Heart left ventricle (tissue), 13 donors: Measurements from ENCODE around the gene BANF1.

Source experiments
- POLR2A ChIP-seq, 2 donors: fragments of 450-650 bp; IDR thresholded peaks; one replicate each; pipeline ENCODE4 v1.6.1; 2017; ENCODE audit warnings: antibody characterized with exemption in 2 of 2, mild to moderate bottlenecking in 2 of 2, moderate library complexity in 2 of 2
- TF ChIP-seq, protein P1 (sequence below), 12 donors: fragments of 200-600 bp; sonication (generic) in 4 of 12; IDR thresholded peaks; one replicate each; pipeline versions ENCODE4 v1.5.0 to v1.8.0; 2018 to 2022; ENCODE audit warnings: antibody characterized with exemption in 12 of 12, mild to moderate bottlenecking in 5 of 12
- donor health status: ischemic (EF 13 %, LVEDD 7.1; RV severe dilation, severe dysfunction).
- donor health status: DM: no; HTN: yes; CAD: no.
- donor health status: DM: no; HTN: no; CAD: no.
- donor health status: ischemic (EF 25% LVEDD 6.9; RV normal size, moderate dysfunction).
- donor health status: ischemic (EF 25% LVEDD 5.7; RV mildly dilated, moderate dysfunction).
- donor health status: ischemic (EF 35%, LVEDD 5.7; RV mildly dilated, moderate dysfunction).
- donor health status: nonischemic (EF 11% LVEDD 7.7; RV severe dilation, severe dysfunction).
- donor health status: DM: yes; HTN: yes; CAD: no.
- donor health status: PGD.
- donor health status: ischemic (EF 29% LVEDD 5.4; RV normal size, mild dysfunction).
- donor health status: nonischemic (EF 23%, LVEDD 6.1; RV moderate dilation, normal function).

- TF ChIP-seq, protein P1, sequence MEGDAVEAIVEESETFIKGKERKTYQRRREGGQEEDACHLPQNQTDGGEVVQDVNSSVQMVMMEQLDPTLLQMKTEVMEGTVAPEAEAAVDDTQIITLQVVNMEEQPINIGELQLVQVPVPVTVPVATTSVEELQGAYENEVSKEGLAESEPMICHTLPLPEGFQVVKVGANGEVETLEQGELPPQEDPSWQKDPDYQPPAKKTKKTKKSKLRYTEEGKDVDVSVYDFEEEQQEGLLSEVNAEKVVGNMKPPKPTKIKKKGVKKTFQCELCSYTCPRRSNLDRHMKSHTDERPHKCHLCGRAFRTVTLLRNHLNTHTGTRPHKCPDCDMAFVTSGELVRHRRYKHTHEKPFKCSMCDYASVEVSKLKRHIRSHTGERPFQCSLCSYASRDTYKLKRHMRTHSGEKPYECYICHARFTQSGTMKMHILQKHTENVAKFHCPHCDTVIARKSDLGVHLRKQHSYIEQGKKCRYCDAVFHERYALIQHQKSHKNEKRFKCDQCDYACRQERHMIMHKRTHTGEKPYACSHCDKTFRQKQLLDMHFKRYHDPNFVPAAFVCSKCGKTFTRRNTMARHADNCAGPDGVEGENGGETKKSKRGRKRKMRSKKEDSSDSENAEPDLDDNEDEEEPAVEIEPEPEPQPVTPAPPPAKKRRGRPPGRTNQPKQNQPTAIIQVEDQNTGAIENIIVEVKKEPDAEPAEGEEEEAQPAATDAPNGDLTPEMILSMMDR (IDR thresholded peaks at IDR 0.05) = no peak
- no peak for TF ChIP-seq POLR2A (IDR thresholded peaks at IDR 0.05)
These were observed 25.8 kb upstream of the BANF1 start for GRCh38 chr11:65976216-65977176.
